Coronary artery (tissue), 2 donors: ENCODE results near the gene CUX1.

ENCODE experiments used
- DNase-seq: peaks from one replicate; pipeline ENCODE4 v3.0.0-alpha.2; 2017; ENCODE audit warnings: low spot score
- H3K27ac ChIP-seq, 2 donors: fragments of 200-600 bp; sonication (generic); one replicate each; pipeline ENCODE4 v1.5.1; 2016 to 2019
- H3K4me3 ChIP-seq: fragments of 200-600 bp; sonication (generic); 2 replicates; pipeline ENCODE4 v1.5.1; 2016; ENCODE audit warnings: mild to moderate bottlenecking, moderate library complexity
- CTCF ChIP-seq: fragments of 200-600 bp; sonication (generic); IDR thresholded peaks from one replicate; pipeline ENCODE4 v1.5.1; 2019; ENCODE audit warnings: antibody characterized with exemption

Gene CUX1

GRCh38 chr7:101957744-101958525 lies 140.5 kb downstream of the CUX1 start:
- DNase-seq: no peak
- no peak for TF ChIP-seq CTCF
- no peak overlapping the region for H3K4me3 ChIP-seq
- no peak overlapping the region for H3K27ac ChIP-seq

GRCh38 chr7:101959342-101959741 lies 141.9 kb downstream of the CUX1 start:
- Histone ChIP-seq H3K4me3 (no peak overlapping the region), H3K27ac (no peak overlapping the region)
- no peak for DNase-seq
- TF ChIP-seq CTCF: no peak

GRCh38 chr7:101959829-101960228 lies 142.4 kb downstream of the CUX1 start:
- no peak for TF ChIP-seq CTCF
- H3K4me3 ChIP-seq: no peak overlapping the region
- DNase-seq: no peak
- H3K27ac ChIP-seq: no peak overlapping the region

- TF ChIP-seq CTCF: no peak
- DNase-seq: no peak
- no peak overlapping the region for H3K27ac ChIP-seq
- no peak overlapping the region for H3K4me3 ChIP-seq
Observed at GRCh38 chr7:101960323-101960722, 142.9 kb downstream of the CUX1 start.

- Histone ChIP-seq H3K27ac (no peak overlapping the region), H3K4me3 (no peak overlapping the region)
- no peak for DNase-seq
- TF ChIP-seq CTCF: no peak
Observed at GRCh38 chr7:101960985-101961708, 143.7 kb downstream of the CUX1 start.

- Histone ChIP-seq H3K4me3 (no peak overlapping the region), H3K27ac (no peak overlapping the region)
- DNase-seq: no peak
- TF ChIP-seq CTCF: no peak
Observed at GRCh38 chr7:101961811-101962210, 144.4 kb downstream of the CUX1 start.

- Histone ChIP-seq H3K4me3 (no peak overlapping the region), H3K27ac (no peak overlapping the region)
- DNase-seq: no peak
- no peak for TF ChIP-seq CTCF
Observed at GRCh38 chr7:101963693-101964092, 146.3 kb downstream of the CUX1 start.
